ENCODE measurements around the gene KLHL7.

- TF ChIP-seq, protein P1, sequence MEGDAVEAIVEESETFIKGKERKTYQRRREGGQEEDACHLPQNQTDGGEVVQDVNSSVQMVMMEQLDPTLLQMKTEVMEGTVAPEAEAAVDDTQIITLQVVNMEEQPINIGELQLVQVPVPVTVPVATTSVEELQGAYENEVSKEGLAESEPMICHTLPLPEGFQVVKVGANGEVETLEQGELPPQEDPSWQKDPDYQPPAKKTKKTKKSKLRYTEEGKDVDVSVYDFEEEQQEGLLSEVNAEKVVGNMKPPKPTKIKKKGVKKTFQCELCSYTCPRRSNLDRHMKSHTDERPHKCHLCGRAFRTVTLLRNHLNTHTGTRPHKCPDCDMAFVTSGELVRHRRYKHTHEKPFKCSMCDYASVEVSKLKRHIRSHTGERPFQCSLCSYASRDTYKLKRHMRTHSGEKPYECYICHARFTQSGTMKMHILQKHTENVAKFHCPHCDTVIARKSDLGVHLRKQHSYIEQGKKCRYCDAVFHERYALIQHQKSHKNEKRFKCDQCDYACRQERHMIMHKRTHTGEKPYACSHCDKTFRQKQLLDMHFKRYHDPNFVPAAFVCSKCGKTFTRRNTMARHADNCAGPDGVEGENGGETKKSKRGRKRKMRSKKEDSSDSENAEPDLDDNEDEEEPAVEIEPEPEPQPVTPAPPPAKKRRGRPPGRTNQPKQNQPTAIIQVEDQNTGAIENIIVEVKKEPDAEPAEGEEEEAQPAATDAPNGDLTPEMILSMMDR (IDR thresholded peaks at IDR 0.05; ENCODE audit: low read length), result no peak
- TF ChIP-seq EZH2 (IDR thresholded peaks at IDR 0.05; ENCODE audit: borderline replicate concordance, low read length), result no peak
Observed at GRCh38 chr7:23115991-23116390, 10.4 kb downstream of the KLHL7 start.

Data from OCI-LY1 (cell line).